NCI-H226 (cell line): Measurements from ENCODE around the gene C19orf53.
"Not testable (repeated sequence)": the region's sequence is repeated elsewhere in the genome, so short reads cannot be mapped to it uniquely, and the experiment has no call there.

Experiments
- DNase-seq: peaks from one replicate; pipeline ENCODE4 v3.0.0-alpha.2; 2015

C19orf53 gene

DNA sequence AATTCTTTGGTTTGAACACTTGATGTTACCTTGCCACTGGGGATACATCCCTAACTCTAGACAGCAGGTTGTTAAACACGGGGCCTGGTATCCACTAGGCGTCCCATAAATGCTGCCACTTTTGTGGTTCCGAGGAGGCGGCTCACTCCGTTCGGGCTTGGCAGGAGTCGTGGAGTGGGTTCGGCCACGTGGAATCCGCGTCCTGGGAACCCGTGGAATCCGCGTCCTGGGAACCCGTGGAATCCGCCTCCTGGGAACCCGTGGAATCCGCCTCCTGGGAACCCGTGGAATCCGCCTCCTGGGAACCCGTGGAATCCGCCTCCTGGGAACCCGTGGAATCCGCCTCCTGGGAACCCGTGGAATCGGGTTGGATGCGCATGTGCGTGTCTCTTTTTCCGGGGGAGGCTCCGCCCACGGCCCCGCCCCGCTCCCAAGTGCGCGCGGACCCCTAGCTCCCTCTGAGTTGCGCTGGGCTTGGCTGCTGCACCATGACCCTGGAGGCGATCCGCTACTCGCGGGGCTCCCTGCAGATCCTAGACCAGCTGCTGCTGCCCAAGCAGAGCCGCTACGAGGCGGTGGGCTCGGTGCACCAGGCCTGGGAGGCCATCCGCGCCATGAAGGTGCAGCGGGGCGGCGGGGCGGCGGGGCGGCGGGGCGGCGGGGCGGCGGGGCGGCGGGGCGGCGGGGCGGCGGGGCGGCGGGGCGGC is 10.0 kb upstream of the C19orf53 start, which contains the start of gene MRI1:
MRI1 (plus strand) TSS at position 422 of the 707 bp plus-strand sequence; CDS start at position 489, 67 bp downstream.
- peak; percentile 49 for DNase-seq

DNA sequence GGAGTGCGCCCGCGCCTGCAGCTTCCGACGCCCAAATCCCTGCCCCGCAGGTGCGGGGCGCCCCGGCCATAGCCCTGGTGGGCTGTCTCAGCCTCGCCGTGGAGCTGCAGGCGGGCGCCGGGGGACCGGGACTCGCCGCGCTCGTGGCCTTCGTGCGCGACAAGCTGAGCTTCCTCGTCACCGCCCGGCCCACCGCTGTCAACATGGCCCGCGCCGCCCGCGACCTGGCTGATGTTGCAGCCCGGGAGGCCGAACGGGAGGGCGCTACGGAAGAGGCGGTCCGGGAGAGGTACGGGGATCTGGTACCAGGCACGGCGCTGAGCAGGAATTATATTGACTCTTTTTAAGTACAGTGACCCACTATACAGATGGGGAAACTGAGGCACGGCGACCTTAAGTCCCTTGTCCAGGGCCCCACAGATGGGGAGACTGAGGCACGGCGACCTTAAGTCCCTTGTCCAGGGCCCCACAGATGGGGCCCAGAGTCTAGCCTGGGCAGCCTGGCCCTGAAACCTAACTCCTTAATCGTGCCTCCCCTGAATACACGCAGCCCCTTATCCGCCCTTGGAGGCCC is 9.3 kb upstream of the C19orf53 start:
- DNase-seq = no peak

DNA sequence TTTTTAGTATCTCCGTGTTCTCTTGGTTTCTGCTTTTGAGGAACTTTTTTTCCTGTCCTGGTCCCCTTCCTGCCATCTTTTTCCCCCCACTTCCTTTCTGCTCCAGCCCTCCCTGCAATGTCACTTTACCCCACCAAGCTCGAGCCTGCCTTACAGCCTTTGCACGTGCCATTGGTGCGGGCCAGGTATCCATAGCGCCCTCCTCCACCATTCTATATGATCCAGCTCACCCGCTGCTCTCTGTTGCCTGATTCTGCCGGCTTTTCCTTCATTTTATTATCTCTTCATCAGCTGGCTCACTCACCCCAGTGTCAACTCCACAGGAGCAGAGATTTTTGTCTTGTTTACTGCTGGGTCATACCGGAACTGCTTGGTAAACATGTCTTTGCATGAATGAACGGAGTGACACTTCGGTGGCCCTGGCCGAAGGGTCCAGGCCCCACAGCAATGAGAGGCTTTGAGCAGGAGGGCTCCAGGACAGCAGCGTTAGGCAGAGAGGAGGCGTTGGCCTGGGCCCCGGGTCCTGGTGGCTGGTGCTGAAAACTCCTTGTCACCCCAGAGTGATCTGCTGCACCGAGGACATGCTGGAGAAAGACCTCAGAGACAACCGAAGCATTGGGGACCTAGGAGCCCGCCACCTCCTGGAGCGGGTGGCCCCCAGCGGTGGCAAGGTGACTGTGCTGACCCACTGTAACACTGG is 8.7 kb upstream of the C19orf53 start:
- no peak for DNase-seq

DNA sequence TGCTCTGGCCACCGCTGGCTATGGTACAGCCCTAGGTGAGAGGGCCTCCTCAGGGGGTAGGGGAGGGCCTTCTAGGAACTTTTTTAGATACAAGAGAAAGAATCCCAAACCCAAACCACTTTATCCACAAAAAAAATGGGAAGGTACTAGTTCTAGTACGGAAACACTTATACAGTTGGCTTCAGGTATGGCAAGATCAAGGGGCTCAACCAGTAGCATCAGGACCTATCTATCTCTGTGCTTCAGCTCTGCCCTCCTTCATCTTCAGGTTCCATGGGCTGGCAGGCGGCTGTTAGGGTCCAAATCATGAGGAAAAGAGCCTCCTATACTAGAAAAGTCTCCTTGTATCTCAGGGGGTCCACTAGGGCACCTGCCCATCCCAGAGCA is 8.2 kb upstream of the C19orf53 start:
- DNase-seq = no peak

DNA sequence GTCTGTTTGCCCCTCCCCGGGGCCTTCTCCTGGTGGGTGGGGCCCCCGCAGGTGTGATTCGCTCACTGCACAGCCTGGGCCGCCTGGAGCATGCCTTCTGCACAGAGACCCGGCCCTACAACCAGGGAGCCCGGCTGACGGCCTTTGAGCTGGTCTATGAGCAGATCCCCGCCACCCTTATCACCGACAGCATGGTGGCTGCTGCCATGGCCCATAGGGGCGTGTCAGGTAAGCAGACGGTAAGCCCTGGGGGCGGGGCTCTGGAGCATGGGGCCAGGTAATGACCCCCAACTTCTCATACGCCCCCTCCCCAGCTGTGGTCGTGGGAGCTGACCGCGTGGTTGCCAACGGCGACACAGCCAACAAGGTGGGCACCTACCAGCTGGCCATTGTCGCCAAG is 5.7 kb upstream of the C19orf53 start:
- no peak for DNase-seq

DNA sequence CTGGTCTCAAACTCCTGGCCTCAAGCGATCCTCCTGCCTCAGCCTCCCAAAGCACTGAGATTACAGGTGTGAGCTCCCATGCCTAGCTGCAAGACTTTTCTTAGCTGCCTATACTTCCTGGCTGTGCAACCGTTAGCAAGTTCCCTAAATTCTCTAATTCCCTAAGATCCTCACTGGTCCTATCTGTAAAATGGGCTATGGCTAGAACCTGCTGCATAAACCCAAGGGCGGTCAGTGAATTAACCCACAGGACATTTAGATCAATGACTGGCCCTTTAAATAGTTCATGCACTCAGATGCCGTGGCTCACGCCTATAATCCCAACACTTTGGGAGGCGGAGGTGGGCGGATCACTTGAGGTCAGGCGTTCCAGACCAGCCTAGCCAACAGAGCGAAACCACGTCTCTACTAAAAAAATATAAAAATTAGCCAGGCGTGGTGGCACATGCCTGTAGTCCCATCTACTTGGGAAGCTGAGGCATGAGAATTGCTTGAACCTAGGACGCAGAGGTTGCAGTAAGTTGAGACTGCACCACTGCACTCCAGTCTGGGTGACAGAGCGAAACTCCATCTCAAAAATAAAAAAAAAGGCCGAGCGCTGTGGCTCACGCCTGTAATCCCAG is 4.1 kb upstream of the C19orf53 start:
- no peak for DNase-seq

DNA sequence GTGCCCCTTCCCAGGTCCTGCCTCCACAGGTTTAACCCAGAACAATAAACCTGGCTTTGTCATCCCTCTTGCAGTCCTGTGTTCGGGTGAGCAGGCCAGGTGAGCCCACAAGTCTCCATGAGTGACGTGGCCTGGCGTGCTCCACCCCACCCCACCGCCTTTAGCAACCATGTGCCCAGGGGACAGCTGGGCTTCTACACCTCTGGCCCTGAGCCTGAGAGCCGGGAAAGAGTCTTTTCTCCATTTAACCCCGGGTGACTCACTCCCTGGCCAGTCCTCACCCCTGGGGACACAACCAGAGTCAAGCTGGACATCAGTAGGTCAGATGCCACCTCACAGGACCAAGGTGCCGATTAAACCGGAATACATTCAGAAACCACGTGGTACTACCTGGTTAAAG is 4.1 kb downstream of the C19orf53 start:
- DNase-seq = no peak

DNA sequence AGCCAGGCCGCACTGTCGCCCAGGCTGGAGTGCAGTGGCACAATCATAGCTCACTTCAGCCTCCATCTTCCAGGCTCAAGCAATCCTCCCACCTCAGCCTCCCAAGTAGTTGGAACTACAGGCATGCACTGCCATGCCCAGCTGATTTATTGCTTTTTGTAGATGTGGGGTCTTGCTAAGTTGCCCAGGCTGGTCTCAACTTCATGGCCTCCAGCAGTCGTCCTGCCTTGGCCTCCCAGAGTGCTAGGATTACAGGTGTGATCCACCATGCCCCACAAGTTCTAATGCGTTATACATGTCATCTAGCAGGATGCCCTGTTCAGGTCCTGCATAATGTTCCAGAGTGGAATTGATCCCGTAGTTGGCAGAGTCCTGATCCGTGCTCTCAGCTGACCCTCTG is 4.6 kb downstream of the C19orf53 start:
- DNase-seq = no peak

DNA sequence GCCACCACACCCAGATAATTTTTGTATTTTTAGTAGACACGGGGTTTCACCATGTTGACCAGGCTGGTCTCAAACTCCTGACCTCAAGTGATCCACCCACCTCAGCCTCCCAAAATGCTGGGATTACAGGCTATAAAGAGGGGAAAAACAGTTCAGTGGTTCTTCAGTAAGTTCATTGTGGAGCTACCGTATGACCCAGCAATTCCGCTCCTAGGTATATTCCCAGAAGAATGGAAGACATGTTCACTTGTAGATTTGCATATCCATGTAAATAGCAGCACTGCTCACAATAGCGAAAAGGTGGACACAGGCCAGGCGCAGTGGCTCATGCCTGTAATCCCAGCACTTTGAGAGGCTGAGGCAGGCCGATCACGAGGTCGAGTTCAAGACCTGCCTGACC is 5.5 kb downstream of the C19orf53 start:
- not testable (repeated sequence) for DNase-seq

DNA sequence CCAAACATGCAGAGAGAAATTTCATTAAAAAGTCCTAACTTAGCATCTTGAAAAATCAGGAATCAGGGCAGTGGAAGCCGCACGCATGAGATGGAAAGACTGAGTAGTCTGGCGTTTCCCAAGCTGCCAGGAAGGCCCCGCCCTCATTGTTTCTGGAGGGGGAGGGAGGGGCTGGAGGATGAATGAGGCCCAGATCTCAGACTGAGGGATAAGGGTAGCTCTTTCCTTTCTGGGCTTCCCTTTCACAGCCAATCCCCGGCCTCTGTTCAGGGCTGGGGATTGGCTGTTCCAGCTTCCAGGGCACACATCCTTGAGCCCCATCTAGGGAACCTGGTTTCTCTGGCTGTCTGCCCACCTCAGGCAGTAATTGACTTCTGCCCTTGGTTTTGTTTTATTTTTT is 7.3 kb downstream of the C19orf53 start:
- peak; percentile 78 for DNase-seq

DNA sequence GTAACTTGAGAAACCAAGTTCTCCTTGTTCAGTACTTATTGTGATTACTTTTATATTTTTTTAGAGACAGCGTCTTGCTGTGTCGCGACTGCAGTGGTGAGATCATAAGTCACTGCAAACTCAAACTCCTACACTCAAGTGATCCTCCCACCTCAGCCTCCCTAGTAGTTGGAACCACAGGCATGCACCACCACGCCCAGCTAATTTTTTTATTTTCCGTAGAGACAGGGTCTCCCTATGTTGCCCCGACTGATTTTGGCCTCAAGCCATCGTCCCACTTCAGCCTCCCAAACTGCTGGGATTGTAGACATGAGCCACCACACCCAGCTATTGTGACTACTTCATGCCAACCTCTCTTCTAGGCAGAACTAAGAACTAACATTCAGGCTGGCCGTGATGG is 8.3 kb downstream of the C19orf53 start:
- DNase-seq = peak; percentile 44

DNA sequence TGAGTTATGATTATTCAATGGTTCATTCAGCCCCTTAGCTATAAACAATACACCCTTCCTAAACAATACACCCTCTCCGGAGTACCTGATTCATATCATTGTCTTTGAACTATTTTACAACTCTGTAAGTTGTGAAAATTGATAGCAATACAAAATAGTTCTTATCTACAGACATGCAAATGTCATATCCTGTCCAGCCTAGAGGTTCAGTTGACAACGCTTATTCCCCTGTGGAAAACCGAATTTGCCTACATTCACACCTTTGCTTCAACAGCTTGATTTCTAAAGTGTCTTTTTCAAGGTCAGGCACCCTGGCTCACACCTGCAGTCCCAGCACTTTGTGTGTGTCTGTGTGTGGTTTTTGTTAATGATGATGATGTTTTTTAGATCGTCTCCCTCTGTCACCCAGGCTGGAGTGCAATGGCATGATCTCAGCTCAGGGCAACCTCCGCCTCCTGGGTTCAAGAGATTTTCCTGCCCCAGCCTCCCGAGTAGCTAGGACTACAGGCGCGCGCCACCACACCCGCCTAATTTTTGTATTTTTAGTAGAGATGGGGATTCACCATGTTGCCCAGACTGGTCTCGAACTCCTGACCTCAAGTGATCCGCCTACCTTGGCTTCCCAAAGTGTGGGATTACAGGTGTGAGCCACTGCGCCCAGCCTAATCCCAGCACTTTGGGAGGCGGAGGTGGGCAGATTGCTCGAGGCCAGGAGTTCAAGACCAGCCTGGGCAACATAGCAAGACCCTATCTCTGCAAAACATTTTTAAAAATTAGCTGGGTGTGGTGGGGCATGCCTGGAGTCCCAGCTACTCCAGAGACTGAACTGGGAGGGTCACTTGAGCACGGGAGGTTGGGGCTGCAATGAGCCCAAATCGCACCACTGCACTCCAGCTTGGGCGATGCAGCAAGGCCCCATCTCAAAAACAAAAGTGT is 9.6 kb downstream of the C19orf53 start:
- DNase-seq = no peak

DNA sequence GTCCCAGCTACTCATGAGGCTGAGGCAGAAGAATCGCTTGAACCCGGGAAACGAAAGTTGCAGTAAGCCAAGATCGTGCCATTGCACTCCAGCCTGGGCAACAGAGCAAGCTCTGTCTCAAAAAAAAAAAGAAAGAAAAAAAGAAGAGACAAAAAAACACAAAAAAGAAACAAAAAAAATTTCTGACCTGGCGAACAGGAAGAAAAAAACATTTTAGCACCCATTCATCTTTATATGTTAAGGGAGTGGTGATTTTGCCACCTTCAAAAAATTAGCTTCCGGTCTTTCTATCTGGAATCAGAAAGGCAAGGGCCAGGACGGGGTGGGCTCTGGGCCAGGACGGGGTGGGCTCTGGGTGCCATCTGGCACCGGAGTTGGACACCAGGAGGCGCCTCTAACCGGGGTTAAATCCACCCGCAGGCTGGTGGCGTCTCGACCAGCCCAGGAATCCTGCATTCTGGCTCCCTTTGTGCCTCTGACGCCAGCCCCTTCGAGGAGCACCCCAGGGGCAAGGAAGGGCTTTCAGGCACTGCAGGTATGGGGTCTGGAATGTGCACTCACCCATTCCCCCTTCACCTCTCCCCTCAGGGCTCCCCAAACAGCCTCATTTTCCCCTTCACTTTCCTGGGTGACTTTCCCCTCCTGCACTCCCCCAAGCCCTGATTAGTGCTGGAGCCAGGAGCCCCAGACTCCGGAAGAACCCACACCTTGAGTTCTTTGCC is 10.6 kb downstream of the C19orf53 start:
- peak; percentile 9 for DNase-seq

DNA sequence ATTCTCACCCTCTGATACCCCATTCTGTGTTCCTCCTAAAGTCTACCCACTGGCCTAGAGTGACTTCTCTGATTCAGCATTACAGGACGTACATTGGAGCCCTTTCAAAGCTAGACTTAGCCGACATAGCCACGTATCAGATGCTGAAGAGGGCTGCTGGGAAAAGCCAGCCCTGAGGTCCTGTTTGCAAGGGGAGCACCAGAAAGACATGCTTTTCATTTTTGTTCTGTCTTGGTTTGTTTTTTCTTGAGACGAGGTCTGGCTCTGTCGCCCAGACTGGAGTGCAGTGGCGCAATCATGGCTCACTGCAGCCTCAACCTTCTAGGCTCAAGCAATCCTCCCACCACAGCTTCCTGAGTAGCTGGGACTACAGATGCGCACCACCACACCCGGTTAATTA is 14.7 kb downstream of the C19orf53 start:
- DNase-seq = no peak

DNA sequence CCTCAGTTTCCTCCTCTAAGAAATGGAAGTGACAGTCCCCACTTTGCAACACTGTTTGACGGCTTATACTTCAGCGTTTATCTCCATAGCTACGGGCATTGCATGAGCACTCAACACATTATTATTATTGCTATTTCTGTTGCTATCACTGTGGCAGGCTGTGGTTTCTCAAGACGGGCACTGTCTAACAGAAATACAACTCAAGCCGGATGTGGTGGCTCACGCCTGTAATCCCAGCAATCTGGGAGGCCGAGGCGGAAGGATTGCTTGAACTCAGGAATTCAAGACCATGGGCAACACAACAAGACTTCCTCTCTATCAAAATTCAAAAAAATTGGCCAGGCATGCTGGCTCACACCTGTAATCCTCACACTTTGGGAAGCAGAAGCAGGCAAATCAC is 16.1 kb downstream of the C19orf53 start:
- no peak for DNase-seq

DNA sequence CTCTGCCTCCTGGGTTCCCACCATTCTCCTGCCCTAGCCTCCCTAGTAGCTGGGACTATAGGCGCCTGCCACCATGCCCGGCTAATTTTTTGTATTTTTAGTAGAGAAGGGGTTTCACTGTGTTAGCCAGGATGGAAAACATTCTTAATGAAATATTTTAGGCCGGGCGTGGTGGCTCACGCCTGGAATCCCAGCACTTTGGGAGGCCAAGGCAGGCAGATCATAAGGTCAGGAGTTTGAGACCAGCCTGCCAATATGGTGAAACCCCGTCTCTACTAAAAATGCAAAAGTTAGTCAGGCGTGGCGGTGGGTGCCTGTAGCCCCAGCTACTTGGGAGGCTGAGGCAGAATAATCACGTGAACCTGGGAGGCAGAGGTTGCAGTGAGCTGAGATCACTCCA is 19.1 kb downstream of the C19orf53 start:
- DNase-seq = not testable (repeated sequence)

DNA sequence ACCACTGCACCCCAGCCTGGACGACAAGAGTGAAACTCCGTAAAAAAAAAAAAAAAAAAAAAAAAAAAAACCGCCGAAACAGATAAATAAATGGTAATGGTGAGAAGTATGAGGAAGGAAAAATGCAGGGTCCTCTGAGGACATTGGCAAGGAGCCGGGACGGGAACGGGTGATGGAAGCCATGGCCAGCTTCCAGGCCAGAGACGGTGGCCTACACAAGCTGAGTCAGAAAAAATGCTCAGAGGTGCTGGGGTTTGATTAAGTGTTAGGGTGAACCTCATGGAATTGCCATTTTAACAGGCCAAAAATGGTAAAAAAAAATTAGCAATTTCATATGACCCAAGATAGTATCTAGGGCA is 20.1 kb downstream of the C19orf53 start:
- DNase-seq = peak; percentile 56

DNA sequence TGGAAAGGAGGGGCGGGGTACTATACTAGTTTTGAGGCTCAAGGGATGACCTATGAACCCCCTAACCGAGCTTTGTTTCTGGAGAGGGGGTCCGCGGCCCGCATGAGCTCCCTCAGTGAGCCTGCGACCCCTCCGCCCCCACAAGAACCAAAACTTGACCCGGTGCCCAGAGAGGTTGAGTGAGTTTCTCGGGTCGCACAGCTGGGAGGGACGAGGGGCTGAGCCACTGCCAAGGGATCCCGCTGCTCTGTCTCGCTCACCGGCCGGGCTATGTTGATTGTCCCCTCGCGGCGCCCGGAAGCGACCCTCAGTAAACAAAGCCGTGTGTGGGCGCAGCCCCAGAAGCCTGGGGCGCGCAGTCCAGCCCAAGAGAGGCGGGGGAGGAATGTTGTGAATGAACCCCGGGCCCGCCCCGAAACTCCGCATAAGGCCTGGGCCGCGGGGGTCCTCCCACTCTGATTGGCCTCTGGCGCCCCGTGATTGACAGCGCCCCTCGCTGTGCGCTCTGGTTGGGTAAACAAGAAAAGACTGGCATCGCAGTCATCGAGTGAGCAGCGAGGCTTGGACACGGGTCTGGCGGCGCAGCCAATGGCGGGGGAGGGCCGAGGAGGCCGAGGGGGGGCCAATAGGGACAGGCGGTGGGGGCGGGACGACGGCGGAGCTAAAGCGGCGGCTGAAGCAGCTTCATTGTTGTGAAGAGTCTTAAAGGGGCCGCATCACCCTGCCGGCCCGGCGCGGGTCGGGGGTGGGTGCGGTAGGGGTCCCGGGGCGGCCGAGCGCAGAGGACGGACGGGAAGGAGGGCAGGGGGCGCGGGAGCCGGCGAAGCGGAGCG is 20.7 kb downstream of the C19orf53 start, which contains the start of gene ZSWIM4:
ZSWIM4 (plus strand) TSS at position 687 of the 833 bp plus-strand sequence. CDS start 206 bp downstream, outside the sequence.
- peak; percentile 99 for DNase-seq

DNA sequence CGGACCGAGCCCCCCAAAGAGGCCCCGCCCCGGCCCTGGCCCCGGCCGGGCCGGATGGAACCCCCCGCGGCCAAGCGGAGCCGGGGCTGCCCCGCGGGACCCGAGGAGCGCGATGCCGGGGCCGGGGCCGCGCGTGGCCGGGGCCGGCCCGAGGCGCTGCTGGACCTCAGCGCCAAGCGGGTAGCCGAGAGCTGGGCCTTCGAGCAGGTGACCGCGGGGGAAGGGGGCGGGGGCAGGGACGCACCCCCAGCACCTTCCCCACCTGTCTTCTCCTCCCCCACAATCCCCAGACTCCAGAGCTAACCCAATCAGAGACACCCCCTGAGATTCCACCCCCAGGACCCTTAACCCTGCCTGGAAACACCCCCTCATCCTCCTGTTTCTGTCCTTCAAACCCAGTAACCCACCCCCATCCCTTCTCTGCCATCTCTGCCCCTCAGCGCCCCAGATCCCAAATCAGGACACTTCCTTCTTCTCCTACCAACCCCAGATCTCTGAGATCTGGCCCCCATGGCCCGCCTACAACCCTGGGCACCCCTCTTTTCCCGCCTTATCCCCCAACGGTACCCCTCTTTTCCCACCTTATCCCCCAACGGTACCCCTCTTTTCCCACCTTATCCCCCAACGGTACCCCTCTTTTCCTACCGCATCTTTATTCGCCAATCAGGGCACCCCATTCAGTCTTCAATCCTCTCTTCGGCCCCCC is 21.5 kb downstream of the C19orf53 start:
- DNase-seq = peak; percentile 41
